ENCODE measurements around the gene AFAP1L2. TPM values are rescaled to one million over a fixed set of nuclear protein-coding genes. Genes with fewer than 3 reads are reported as not detected.

The AFAP1L2 gene
- total RNA-seq, 1 experiment from 2014 or later, result not detected

- TF ChIP-seq EZH2 (IDR thresholded peaks at IDR 0.05; ENCODE audit: borderline replicate concordance, low read depth, low read length, poor library complexity, severe bottlenecking) (no peak), CTCF (conservative IDR thresholded peaks at IDR 0.05; ENCODE audit: low read depth, low read length) (no peak)
- no peaks in the 10 kb centered on the region for H3K4me1 ChIP-seq (ENCODE audit: insufficient read depth, low read length, poor library complexity, severe bottlenecking)
- POLR2A ChIA-PET (ENCODE audit: low non-redundant PET), result no interaction called here
- intact Hi-C loops (cut with micrococcal nuclease; ENCODE audit: unreplicated experiment), result no loop called here
- DNase-seq (ENCODE audit: low spot score), result no peak
- BruUV-seq (replicated peaks), result no TSS peak
- no peaks in the 10 kb centered on the region for H3K9me3 ChIP-seq (ENCODE audit: low read depth, low read length, poor library complexity, severe bottlenecking)
- H3K36me3 ChIP-seq (ENCODE audit: insufficient read depth, low read length, poor library complexity, severe bottlenecking), result no peaks in the 10 kb centered on the region
- H3K27me3 ChIP-seq (replicated peaks; ENCODE audit: insufficient read depth, low read depth, low read length, poor library complexity), result peaks cover 5% of the 10 kb centered on the region
- H3K4me3 ChIP-seq (ENCODE audit: low read depth, low read length, poor library complexity, severe bottlenecking), result no peak overlapping the region
- CTCF ChIA-PET, result no interaction called here
- H3K27ac ChIP-seq (ENCODE audit: low read depth, low read length, poor library complexity, severe bottlenecking), result no peak overlapping the region
Measured at GRCh38 chr10:114420811-114421485, 16.6 kb upstream of the AFAP1L2 start.

- POLR2A ChIA-PET (ENCODE audit: low non-redundant PET), result no interaction called here
- no peak for TF ChIP-seq CTCF (conservative IDR thresholded peaks at IDR 0.05; ENCODE audit: low read depth, low read length)
- TF ChIP-seq EZH2 (IDR thresholded peaks at IDR 0.05; ENCODE audit: borderline replicate concordance, low read depth, low read length, poor library complexity, severe bottlenecking), result no peak
- no peak for DNase-seq (ENCODE audit: low spot score)
- CTCF ChIA-PET, result no interaction called here
- H3K4me3 ChIP-seq (ENCODE audit: low read depth, low read length, poor library complexity, severe bottlenecking), result no peak overlapping the region
- no peaks in the 10 kb centered on the region for H3K4me1 ChIP-seq (ENCODE audit: insufficient read depth, low read length, poor library complexity, severe bottlenecking)
- H3K27ac ChIP-seq (ENCODE audit: low read depth, low read length, poor library complexity, severe bottlenecking), result no peak overlapping the region
- intact Hi-C loops (cut with micrococcal nuclease; ENCODE audit: unreplicated experiment), result no loop called here
- peaks cover 5% of the 10 kb centered on the region for H3K27me3 ChIP-seq (replicated peaks; ENCODE audit: insufficient read depth, low read depth, low read length, poor library complexity)
- H3K36me3 ChIP-seq (ENCODE audit: insufficient read depth, low read length, poor library complexity, severe bottlenecking), result no peaks in the 10 kb centered on the region
- no TSS peak for BruUV-seq (replicated peaks)
- no peaks in the 10 kb centered on the region for H3K9me3 ChIP-seq (ENCODE audit: low read depth, low read length, poor library complexity, severe bottlenecking)
Measured at GRCh38 chr10:114418109-114418508, 13.8 kb upstream of the AFAP1L2 start.

GRCh38 chr10:114412907-114413797, 8.8 kb upstream of the AFAP1L2 start:
- H3K36me3 ChIP-seq (ENCODE audit: insufficient read depth, low read length, poor library complexity, severe bottlenecking), result no peaks in the 10 kb centered on the region
- DNase-seq (ENCODE audit: low spot score), result no peak
- no TSS peak for BruUV-seq (replicated peaks)
- intact Hi-C loops (cut with micrococcal nuclease; ENCODE audit: unreplicated experiment), result no loop called here
- TF ChIP-seq CTCF (conservative IDR thresholded peaks at IDR 0.05; ENCODE audit: low read depth, low read length) (no peak), EZH2 (IDR thresholded peaks at IDR 0.05; ENCODE audit: borderline replicate concordance, low read depth, low read length, poor library complexity, severe bottlenecking) (no peak)
- no peak overlapping the region for H3K27ac ChIP-seq (ENCODE audit: low read depth, low read length, poor library complexity, severe bottlenecking)
- POLR2A ChIA-PET (ENCODE audit: low non-redundant PET), result no interaction called here
- no peaks in the 10 kb centered on the region for H3K4me1 ChIP-seq (ENCODE audit: insufficient read depth, low read length, poor library complexity, severe bottlenecking)
- H3K4me3 ChIP-seq (ENCODE audit: low read depth, low read length, poor library complexity, severe bottlenecking), result no peak overlapping the region
- no peaks in the 10 kb centered on the region for H3K9me3 ChIP-seq (ENCODE audit: low read depth, low read length, poor library complexity, severe bottlenecking)
- CTCF ChIA-PET, result no interaction called here
- peaks cover 5% of the 10 kb centered on the region for H3K27me3 ChIP-seq (replicated peaks; ENCODE audit: insufficient read depth, low read depth, low read length, poor library complexity)

Measured in A673 (cell line).